HepG2 (cell line): ENCODE data around the gene PPP2R2C. TPM values are rescaled to one million over a fixed set of nuclear protein-coding genes. Genes with fewer than 3 reads are reported as not detected.

Source experiments
- ATAC-seq: fragments of 200-7000 bp; cut with Tn5 transposase; 3 replicates; pipeline ENCODE4 v1.9.1; 2020; ENCODE audit warnings: mild to moderate bottlenecking, moderate library complexity
- BruUV-seq: library from RNA; stranded (reverse); fragments of 400-500 nt; replicated peaks from 2 replicates; lab custom pipeline; 2021; lab: Mats Ljungman, UMichigan
- CTCF ChIA-PET: fragments of 300-600 bp; formaldehyde crosslinking; extraction: SDS; loops from one replicate; lab custom pipeline; 2021; ENCODE audit warnings: low total read pairs, inconsistent platforms, low intra/inter-chr PET ratio; lab: Yijun Ruan, JAX
- POLR2A ChIA-PET: fragments of 350-600 bp; sonication (Branson Sonifier 250); formaldehyde crosslinking; loops from one replicate; lab custom pipeline; 2020; ENCODE audit warnings: antibody characterized with exemption, inconsistent platforms; lab: Yijun Ruan, JAX
- DNase-seq: peaks from one replicate; pipeline ENCODE4 v3.0.0-alpha.2; 2015; ENCODE audit warnings: low spot score
- FAIRE-seq: peaks from 3 replicates; lab custom pipeline; 2011; peaks lifted over from hg19 to GRCh38; lab: Jason Lieb, UNC
- H2AFZ ChIP-seq: one replicate; pipeline ENCODE4 v1.6.1; 2011; ENCODE audit warnings: low read length, inconsistent platforms
- H3K27ac ChIP-seq: fragments of 300-600 bp; 3 replicates; pipeline ENCODE4 v1.8.0; 2011; ENCODE audit warnings: mixed run types, mild to moderate bottlenecking, mixed read lengths, low read length, inconsistent platforms; ENCODE audit not compliant: insufficient read depth; ENCODE audit errors: extremely low read length
- H3K27me3 ChIP-seq, 2 experiments: fragments of 200-600 bp in 1 of 2; 2 replicates in 1 of 2; 3 replicates in 1 of 2; pipeline versions ENCODE4 v1.6.0 to v1.8.0; 2011; ENCODE audit warnings: low read length in 2 of 2, mild to moderate bottlenecking in 2 of 2, moderate library complexity in 2 of 2, inconsistent platforms in 1 of 2; ENCODE audit not compliant: insufficient read depth in 2 of 2, control insufficient read depth in 1 of 2
- H3K36me3 ChIP-seq, 2 experiments: fragments of 200-600 bp in 1 of 2; replicated peaks in 1 of 2; 2 replicates in 1 of 2; 3 replicates in 1 of 2; pipeline versions ENCODE4 v1.5.1 to v1.8.0; 2011; ENCODE audit warnings: low read length in 2 of 2, inconsistent platforms in 1 of 2; ENCODE audit not compliant: insufficient read depth in 2 of 2, control insufficient read depth in 1 of 2
- H3K4me1 ChIP-seq: 2 replicates; pipeline ENCODE4 v1.5.1; 2012; ENCODE audit warnings: low read length, inconsistent platforms; ENCODE audit not compliant: insufficient read depth
- H3K4me2 ChIP-seq: 2 replicates; pipeline ENCODE4 v1.6.0; 2011; ENCODE audit warnings: low read depth, low read length, inconsistent platforms
- H3K4me3 ChIP-seq, 3 experiments: fragments of 200-600 bp in 1 of 3; sonication (generic), shearing (Covaris generic) in 1 of 3; replicated peaks in 1 of 3; 2 replicates each; pipeline ENCODE4 v1.5.1; 2011 to 2016; ENCODE audit warnings: low read length in 3 of 3, inconsistent platforms in 2 of 3, low read depth in 2 of 3, mild to moderate bottlenecking in 2 of 3, control low read depth in 1 of 3, mixed read lengths in 1 of 3; ENCODE audit not compliant: insufficient read depth in 1 of 3
- H3K79me2 ChIP-seq: one replicate; pipeline ENCODE4 v1.6.1; 2011; ENCODE audit warnings: low read length, inconsistent platforms; ENCODE audit not compliant: insufficient read depth
- H3K9ac ChIP-seq: 2 replicates; pipeline ENCODE4 v1.6.0; 2011; ENCODE audit warnings: mild to moderate bottlenecking, low read depth, low read length, inconsistent platforms; ENCODE audit not compliant: insufficient read depth
- H3K9me3 ChIP-seq: 2 replicates; pipeline ENCODE4 v1.5.1; 2012; ENCODE audit warnings: mild to moderate bottlenecking, low read length
- H4K20me1 ChIP-seq: 2 replicates; pipeline ENCODE4 v1.6.0; 2011; ENCODE audit warnings: inconsistent platforms, mild to moderate bottlenecking, low read length, moderate library complexity; ENCODE audit not compliant: insufficient read depth
- GATAD2A ChIP-seq: IDR thresholded peaks from 2 replicates; pipeline ENCODE4 v1.6.1; 2016
- MAFF ChIP-seq: IDR thresholded peaks from 2 replicates; pipeline ENCODE4 v1.6.1; 2011; ENCODE audit warnings: low read depth, low read length, improper control_type of control experiment
- PITX1 ChIP-seq: sonication (generic); formaldehyde crosslinking; IDR thresholded peaks from 2 replicates; pipeline ENCODE4 v1.5.1; 2020; ENCODE audit warnings: mild to moderate bottlenecking, missing genetic modification reagents
- ZNF430 ChIP-seq: sonication (generic); formaldehyde crosslinking; IDR thresholded peaks from 2 replicates; pipeline ENCODE4 v1.9.0; 2021; ENCODE audit warnings: mild to moderate bottlenecking, missing genetic modification reagents
- ZNF431 ChIP-seq: sonication (generic); formaldehyde crosslinking; IDR thresholded peaks from 2 replicates; pipeline ENCODE4 v1.9.0; 2022; ENCODE audit warnings: missing genetic modification reagents, low read depth, mild to moderate bottlenecking, borderline replicate concordance
- ZNF652 ChIP-seq: IDR thresholded peaks from 2 replicates; pipeline ENCODE4 v1.6.1; 2016; ENCODE audit warnings: low read depth, borderline replicate concordance
- WGBS: methylation state at CpG from one replicate; pipeline ENCODE4 v1.1.6; 2017; ENCODE audit warnings: low lambda C conversion rate; 5-methylcytosine and 5-hydroxymethylcytosine counted together
- in situ Hi-C: cut with HindIII; loops from 2 replicates; pipeline ENCODE4 v1.10.0; 2017; ENCODE audit warnings: low pct_unique_long_range_greater_than_20kb; ENCODE audit not compliant: extremely low pct_ligation_motif_present
- intact Hi-C: fragments of 100-400 bp; cut with micrococcal nuclease; formaldehyde crosslinking; loops from one replicate; pipeline ENCODE4 v1.10.0; 2022; ENCODE audit not compliant: unreplicated experiment
- polyA plus RNA-seq, 8 experiments: library from polyadenylated mRNA; depleted of rRNA in 3 of 8; stranded (reverse) in 7 of 8; unstranded in 1 of 8; fragments of >200 nt; fragmentation: Illumina TruSeq in 4 of 8; extraction: Trizol in 4 of 8; gene quantifications; 2 replicates each; pipeline versions ENCODE4 v1.2.1 to v1.2.3, GENCODE V29; 2011 to 2016; ENCODE audit warnings: low read depth in 4 of 8, missing spikeins in 1 of 8, mixed read lengths in 1 of 8; ENCODE audit not compliant: insufficient read depth in 1 of 8
- total RNA-seq, 5 experiments: library from RNA; depleted of rRNA; stranded (reverse); fragments of >200 nt; fragmentation: Illumina TruSeq; extraction: Trizol; gene quantifications; 2 replicates each; pipeline ENCODE4 v1.2.3, GENCODE V29; 2016; ENCODE audit warnings: low read depth in 1 of 5
- TF ChIP-seq, protein P1 (sequence below): sonication (generic); formaldehyde crosslinking; conservative IDR thresholded peaks from 2 replicates; pipeline ENCODE4 v1.8.0; 2022; ENCODE audit warnings: mild to moderate bottlenecking, moderate library complexity, missing genetic modification reagents
- TF ChIP-seq, protein P2 (sequence below): sonication (generic); formaldehyde crosslinking; IDR thresholded peaks from 2 replicates; pipeline ENCODE4 v1.8.0; 2022; ENCODE audit warnings: low read depth, missing genetic modification reagents
- TF ChIP-seq, protein P3 (sequence below): IDR thresholded peaks from 2 replicates; pipeline ENCODE4 v1.6.1; 2016
- TF ChIP-seq, protein P4 (sequence below): sonication (generic); formaldehyde crosslinking; IDR thresholded peaks from 2 replicates; pipeline ENCODE4 v1.4.0; 2020; ENCODE audit warnings: missing genetic modification reagents, mild to moderate bottlenecking, borderline replicate concordance

Gene PPP2R2C
- total and polyA plus RNA-seq, 2 of the 13 experiments (the other 11 are each of a cell fraction or from before 2014, with no cell fraction given) = 0.60 to 8.6 TPM

GRCh38 chr4:6422105-6422504 lies 50.3 kb downstream of the PPP2R2C start:
- H3K9ac ChIP-seq = no peak overlapping the region
- no peak overlapping the region for H2AFZ ChIP-seq
- no peak overlapping the region for H3K4me3 ChIP-seq
- intact Hi-C loops = no loop called here
- H3K79me2 ChIP-seq = no peaks in the 10 kb centered on the region
- POLR2A ChIA-PET = no interaction called here
- no peak for FAIRE-seq
- no TSS peak for BruUV-seq
- no peak for ATAC-seq
- 25% methylated on average over 5 of the region's 9 CpGs for WGBS
- DNase-seq = no peak
- no peaks in the 10 kb centered on the region for H3K9me3 ChIP-seq
- no peak overlapping the region for H3K4me2 ChIP-seq
- no peak overlapping the region for H3K27ac ChIP-seq
- CTCF ChIA-PET = no interaction called here
- no peaks in the 10 kb centered on the region for H3K36me3 ChIP-seq
- H3K4me1 ChIP-seq = no peaks in the 10 kb centered on the region
- peaks cover 12 to 55% of the 10 kb centered on the region in 2 experiments; a peak in 4 of 5 replicates for H3K27me3 ChIP-seq
- H4K20me1 ChIP-seq = no peaks in the 10 kb centered on the region
- TF ChIP-seq, protein P1, sequence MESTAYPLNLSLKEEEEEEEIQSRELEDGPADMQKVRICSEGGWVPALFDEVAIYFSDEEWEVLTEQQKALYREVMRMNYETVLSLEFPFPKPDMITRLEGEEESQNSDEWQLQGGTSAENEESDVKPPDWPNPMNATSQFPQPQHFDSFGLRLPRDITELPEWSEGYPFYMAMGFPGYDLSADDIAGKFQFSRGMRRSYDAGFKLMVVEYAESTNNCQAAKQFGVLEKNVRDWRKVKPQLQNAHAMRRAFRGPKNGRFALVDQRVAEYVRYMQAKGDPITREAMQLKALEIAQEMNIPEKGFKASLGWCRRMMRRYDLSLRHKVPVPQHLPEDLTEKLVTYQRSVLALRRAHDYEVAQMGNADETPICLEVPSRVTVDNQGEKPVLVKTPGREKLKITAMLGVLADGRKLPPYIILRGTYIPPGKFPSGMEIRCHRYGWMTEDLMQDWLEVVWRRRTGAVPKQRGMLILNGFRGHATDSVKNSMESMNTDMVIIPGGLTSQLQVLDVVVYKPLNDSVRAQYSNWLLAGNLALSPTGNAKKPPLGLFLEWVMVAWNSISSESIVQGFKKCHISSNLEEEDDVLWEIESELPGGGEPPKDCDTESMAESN (CRISPR knock-in tag) = no peak
- no peak for TF ChIP-seq ZNF652
- no peak for TF ChIP-seq GATAD2A (CRISPR knock-in tag)
- TF ChIP-seq, protein P2, sequence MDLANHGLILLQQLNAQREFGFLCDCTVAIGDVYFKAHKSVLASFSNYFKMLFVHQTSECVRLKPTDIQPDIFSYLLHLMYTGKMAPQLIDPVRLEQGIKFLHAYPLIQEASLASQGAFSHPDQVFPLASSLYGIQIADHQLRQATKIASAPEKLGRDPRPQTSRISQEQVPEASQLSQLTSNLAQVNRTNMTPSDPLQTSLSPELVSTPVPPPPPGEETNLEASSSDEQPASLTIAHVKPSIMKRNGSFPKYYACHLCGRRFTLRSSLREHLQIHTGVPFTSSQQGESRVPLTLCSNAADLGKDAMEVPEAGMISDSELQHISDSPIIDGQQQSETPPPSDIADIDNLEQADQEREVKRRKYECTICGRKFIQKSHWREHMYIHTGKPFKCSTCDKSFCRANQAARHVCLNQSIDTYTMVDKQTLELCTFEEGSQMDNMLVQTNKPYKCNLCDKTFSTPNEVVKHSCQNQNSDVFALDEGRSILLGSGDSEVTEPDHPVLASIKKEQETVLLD (CRISPR knock-in tag) = no peak
- TF ChIP-seq MAFF = no peak
- TF ChIP-seq ZNF431 (CRISPR knock-in tag) = no peak
- TF ChIP-seq, protein P3, sequence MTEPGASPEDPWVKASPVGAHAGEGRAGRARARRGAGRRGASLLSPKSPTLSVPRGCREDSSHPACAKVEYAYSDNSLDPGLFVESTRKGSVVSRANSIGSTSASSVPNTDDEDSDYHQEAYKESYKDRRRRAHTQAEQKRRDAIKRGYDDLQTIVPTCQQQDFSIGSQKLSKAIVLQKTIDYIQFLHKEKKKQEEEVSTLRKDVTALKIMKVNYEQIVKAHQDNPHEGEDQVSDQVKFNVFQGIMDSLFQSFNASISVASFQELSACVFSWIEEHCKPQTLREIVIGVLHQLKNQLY (CRISPR knock-in tag) = no peak
- TF ChIP-seq, protein P4, sequence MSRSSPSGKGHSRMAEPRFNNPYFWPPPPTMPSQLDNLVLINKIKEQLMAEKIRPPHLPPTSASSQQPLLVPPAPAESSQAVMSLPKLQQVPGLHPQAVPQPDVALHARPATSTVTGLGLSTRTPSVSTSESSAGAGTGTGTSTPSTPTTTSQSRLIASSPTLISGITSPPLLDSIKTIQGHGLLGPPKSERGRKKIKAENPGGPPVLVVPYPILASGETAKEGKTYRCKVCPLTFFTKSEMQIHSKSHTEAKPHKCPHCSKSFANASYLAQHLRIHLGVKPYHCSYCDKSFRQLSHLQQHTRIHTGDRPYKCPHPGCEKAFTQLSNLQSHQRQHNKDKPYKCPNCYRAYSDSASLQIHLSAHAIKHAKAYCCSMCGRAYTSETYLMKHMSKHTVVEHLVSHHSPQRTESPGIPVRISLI (CRISPR knock-in tag) = no peak
- TF ChIP-seq PITX1 (CRISPR knock-in tag) = no peak
- TF ChIP-seq ZNF430 (CRISPR knock-in tag) = no peak
- TF ChIP-seq, all 625 proteins: peak for 0
- in situ Hi-C loops = no loop called here
